Neural cell (in vitro differentiated cells): ENCODE data around the gene SLCO4A1. TPM values are rescaled to one million over a fixed set of nuclear protein-coding genes. Genes with fewer than 3 reads are reported as not detected.

Source experiments
- H2AFZ ChIP-seq: fragments of 200-600, 300-800 bp; sonication (generic), shearing (Covaris generic); 2 replicates; pipeline ENCODE4 v1.6.0; 2014; ENCODE audit warnings: low read depth, mild to moderate bottlenecking, antibody characterized with exemption, low read length, moderate library complexity
- H3F3A ChIP-seq: fragments of 200-600 bp; shearing (Covaris generic); 2 replicates; pipeline ENCODE4 v1.6.1; 2016; ENCODE audit warnings: mild to moderate bottlenecking, moderate library complexity, mixed read lengths, antibody characterized with exemption, low read length; ENCODE audit not compliant: insufficient read depth, poor library complexity, severe bottlenecking
- H3K27ac ChIP-seq: fragments of 200-600, 300-800 bp; sonication (generic), shearing (Covaris generic); 2 replicates; pipeline ENCODE4 v1.5.1; 2014; ENCODE audit warnings: mild to moderate bottlenecking, low read length, moderate library complexity
- H3K27me3 ChIP-seq: fragments of 300-800, 200-600 bp; sonication (generic), shearing (Covaris generic); 2 replicates; pipeline ENCODE4 v1.6.0; 2014; ENCODE audit warnings: mild to moderate bottlenecking, low read depth, low read length, moderate library complexity; ENCODE audit not compliant: insufficient read depth
- H3K36me3 ChIP-seq: fragments of 300-800, 200-600 bp; sonication (generic), shearing (Covaris generic); 2 replicates; pipeline ENCODE4 v1.5.1; 2014; ENCODE audit warnings: mild to moderate bottlenecking, antibody characterized with exemption, low read length, moderate library complexity; ENCODE audit not compliant: insufficient read depth
- H3K4me2 ChIP-seq: fragments of 300-800, 200-600 bp; sonication (generic), shearing (Covaris generic); 2 replicates; pipeline ENCODE4 v1.6.0; 2014; ENCODE audit warnings: mild to moderate bottlenecking, low read length
- H3K4me3 ChIP-seq: fragments of 300-800, 200-600 bp; sonication (generic), shearing (Covaris generic); 2 replicates; pipeline ENCODE4 v1.5.1; 2014; ENCODE audit warnings: mild to moderate bottlenecking, low read length, moderate library complexity
- H3K79me2 ChIP-seq: fragments of 200-600 bp; shearing (Covaris generic); replicated peaks from 2 replicates; pipeline ENCODE4 v1.6.0; 2014; ENCODE audit warnings: mild to moderate bottlenecking, low read length, moderate library complexity; ENCODE audit not compliant: insufficient read depth
- H3K9ac ChIP-seq: fragments of 300-800, 200-600 bp; sonication (generic), shearing (Covaris generic); 2 replicates; pipeline ENCODE4 v1.6.1; 2016; ENCODE audit warnings: mild to moderate bottlenecking, low read length, mixed read lengths
- H3K9me2 ChIP-seq: fragments of 200-600 bp; shearing (Covaris generic); 2 replicates; pipeline ENCODE4 v1.6.1; 2016; ENCODE audit warnings: mild to moderate bottlenecking, low read length, mixed read lengths; ENCODE audit not compliant: insufficient read depth
- H3K9me3 ChIP-seq: fragments of 200-600, 300-800 bp; sonication (generic), shearing (Covaris generic); 2 replicates; pipeline ENCODE4 v1.6.1; 2016; ENCODE audit warnings: mild to moderate bottlenecking, mixed run types, low read length, moderate library complexity, mixed read lengths
- H4K20me1 ChIP-seq: fragments of 200-600 bp; shearing (Covaris generic); 2 replicates; pipeline ENCODE4 v1.6.1; 2016; ENCODE audit warnings: mild to moderate bottlenecking, mixed run types; ENCODE audit not compliant: insufficient read depth
- CTCF ChIP-seq: fragments of 450-650 bp; IDR thresholded peaks from 2 replicates; pipeline ENCODE4 v1.5.1; 2014; ENCODE audit warnings: antibody characterized with exemption, mild to moderate bottlenecking, moderate library complexity; ENCODE audit not compliant: poor library complexity, severe bottlenecking
- EP300 ChIP-seq: fragments of 450-650 bp; conservative IDR thresholded peaks from 2 replicates; pipeline ENCODE4 v1.6.1; 2014; ENCODE audit warnings: antibody characterized with exemption, mild to moderate bottlenecking, moderate library complexity; ENCODE audit not compliant: poor library complexity, severe bottlenecking
- EZH2 ChIP-seq: fragments of 200-600, 300-800 bp; shearing (Covaris generic), sonication (generic); IDR thresholded peaks from 2 replicates; pipeline ENCODE4 v1.6.1; 2014; ENCODE audit warnings: antibody characterized with exemption, low read length, borderline replicate concordance, mild to moderate bottlenecking; ENCODE audit not compliant: insufficient read depth, poor library complexity, severe bottlenecking
- MXI1 ChIP-seq: fragments of 450-650 bp; conservative IDR thresholded peaks from 2 replicates; pipeline ENCODE4 v1.6.1; 2014; ENCODE audit warnings: antibody characterized with exemption, mild to moderate bottlenecking; ENCODE audit not compliant: poor library complexity, severe bottlenecking
- POLR2AphosphoS5 ChIP-seq: IDR thresholded peaks from 2 replicates; pipeline ENCODE4 v1.6.1; 2012
- RAD21 ChIP-seq: fragments of 450-650 bp; conservative IDR thresholded peaks from 2 replicates; pipeline ENCODE4 v1.6.1; 2014; ENCODE audit warnings: antibody characterized with exemption, mild to moderate bottlenecking, moderate library complexity
- REST ChIP-seq: IDR thresholded peaks from 2 replicates; pipeline ENCODE4 v1.6.1; 2012; ENCODE audit warnings: borderline replicate concordance
- SMC3 ChIP-seq: fragments of 450-650 bp; conservative IDR thresholded peaks from 2 replicates; pipeline ENCODE4 v1.6.1; 2014; ENCODE audit warnings: antibody characterized with exemption, mild to moderate bottlenecking, moderate library complexity; ENCODE audit not compliant: poor library complexity
- TAF1 ChIP-seq: IDR thresholded peaks from 2 replicates; pipeline ENCODE4 v1.6.1; 2012; ENCODE audit warnings: low read depth
- polyA plus RNA-seq: library from polyadenylated mRNA; depleted of rRNA; stranded (reverse); fragments of >200 nt; gene quantifications from 2 replicates; pipeline ENCODE4 v1.2.3, GENCODE V29; 2014

The SLCO4A1 gene
- polyA plus RNA-seq, 1 donor from 2014 or later, result 3.5 TPM

DNA sequence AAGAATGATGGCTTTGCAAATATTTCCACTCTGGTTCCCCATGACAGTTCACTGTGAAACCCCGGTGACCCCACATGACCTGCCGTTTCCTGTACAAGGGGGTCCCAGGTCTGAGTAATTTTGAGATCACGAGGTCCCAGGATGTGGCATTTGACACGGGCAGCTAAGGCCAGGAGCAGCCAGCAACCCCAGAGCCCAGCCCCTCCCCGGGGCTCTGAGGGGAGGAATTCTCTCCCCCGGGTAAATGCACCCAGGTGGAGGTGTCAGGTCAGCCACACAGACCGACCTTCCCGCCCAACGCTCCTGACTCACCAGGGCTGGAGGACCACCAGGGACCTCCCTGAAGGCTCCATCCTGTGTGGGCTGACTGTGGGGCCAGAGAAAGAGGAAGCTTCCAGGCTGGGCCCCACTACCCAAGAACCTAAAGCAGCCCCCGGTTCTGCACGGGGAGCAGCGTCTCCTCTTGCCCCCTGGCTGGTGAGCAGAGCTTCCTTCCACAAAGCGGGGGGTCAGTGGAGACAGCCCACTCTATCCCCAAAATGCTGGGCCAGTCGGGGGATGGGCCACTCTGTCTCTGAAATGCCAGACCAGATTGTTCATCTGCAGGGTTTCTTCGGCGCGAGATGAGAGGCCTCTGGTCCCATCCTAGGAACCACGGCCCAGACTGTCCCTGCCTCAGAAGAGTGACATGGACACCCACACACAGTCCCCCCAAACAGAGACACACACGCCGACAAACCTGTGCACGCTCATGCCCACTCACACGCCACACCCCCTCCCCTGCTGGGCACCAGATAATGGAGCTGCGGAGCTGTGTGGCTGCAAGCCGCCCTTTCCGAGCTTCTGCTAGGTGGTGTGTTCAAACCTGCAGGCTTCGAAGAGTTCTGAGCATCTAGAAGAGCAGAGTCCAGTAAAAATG lies 23.4 kb upstream of the SLCO4A1 start:
- Histone ChIP-seq H3K4me3 (no peak overlapping the region), H3K9ac (no peak overlapping the region), H3F3A (no peaks in the 10 kb centered on the region), H3K4me2 (no peak overlapping the region), H3K9me3 (no peaks in the 10 kb centered on the region), H3K27me3 (no peaks in the 10 kb centered on the region), H3K27ac (no peak overlapping the region), H3K79me2 (no peaks in the 10 kb centered on the region), H3K36me3 (no peaks in the 10 kb centered on the region), H3K9me2 (no peaks in the 10 kb centered on the region), H2AFZ (no peak overlapping the region), H4K20me1 (no peaks in the 10 kb centered on the region)
- TF ChIP-seq REST, result no peak
- no peak for TF ChIP-seq POLR2AphosphoS5
- TF ChIP-seq SMC3, result no peak
- TF ChIP-seq EZH2, result no peak
- TF ChIP-seq MXI1, result no peak
- no peak for TF ChIP-seq CTCF
- no peak for TF ChIP-seq TAF1
- TF ChIP-seq RAD21, result no peak
- TF ChIP-seq EP300, result no peak

GRCh38 chr20:62620625-62621024 lies 21.7 kb upstream of the SLCO4A1 start:
- Histone ChIP-seq H3K9ac (no peak overlapping the region), H3K4me3 (no peak overlapping the region), H3K27me3 (no peaks in the 10 kb centered on the region), H4K20me1 (no peaks in the 10 kb centered on the region), H3K36me3 (no peaks in the 10 kb centered on the region), H3K27ac (no peak overlapping the region), H3K9me3 (no peaks in the 10 kb centered on the region), H3K9me2 (no peaks in the 10 kb centered on the region), H3K79me2 (no peaks in the 10 kb centered on the region), H3F3A (no peaks in the 10 kb centered on the region), H2AFZ (no peak overlapping the region), H3K4me2 (no peak overlapping the region)
- TF ChIP-seq POLR2AphosphoS5 (no peak), RAD21 (no peak), REST (no peak)
